ENCODE results near the gene RAB31.

DNA sequence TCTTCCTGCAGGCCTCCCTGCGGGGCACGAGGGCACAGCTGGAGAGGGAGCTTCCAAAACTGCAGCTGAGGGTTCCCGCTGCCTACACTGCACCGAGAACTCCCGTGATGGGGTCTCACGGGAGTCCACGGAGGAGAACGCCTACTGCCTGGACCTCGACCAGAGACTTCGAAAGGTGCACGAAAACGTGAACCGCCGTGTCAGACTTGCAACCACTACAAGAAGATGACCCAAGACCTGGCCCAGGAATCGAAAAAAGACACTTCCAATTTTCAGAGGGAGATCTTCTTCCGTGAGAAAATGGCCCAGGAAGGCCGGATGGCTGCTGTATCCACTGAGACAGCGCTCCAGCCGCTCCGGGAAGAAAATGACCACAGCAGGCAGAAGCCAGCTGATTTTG lies 124.8 kb downstream of the RAB31 start:
- TF ChIP-seq, protein P1, sequence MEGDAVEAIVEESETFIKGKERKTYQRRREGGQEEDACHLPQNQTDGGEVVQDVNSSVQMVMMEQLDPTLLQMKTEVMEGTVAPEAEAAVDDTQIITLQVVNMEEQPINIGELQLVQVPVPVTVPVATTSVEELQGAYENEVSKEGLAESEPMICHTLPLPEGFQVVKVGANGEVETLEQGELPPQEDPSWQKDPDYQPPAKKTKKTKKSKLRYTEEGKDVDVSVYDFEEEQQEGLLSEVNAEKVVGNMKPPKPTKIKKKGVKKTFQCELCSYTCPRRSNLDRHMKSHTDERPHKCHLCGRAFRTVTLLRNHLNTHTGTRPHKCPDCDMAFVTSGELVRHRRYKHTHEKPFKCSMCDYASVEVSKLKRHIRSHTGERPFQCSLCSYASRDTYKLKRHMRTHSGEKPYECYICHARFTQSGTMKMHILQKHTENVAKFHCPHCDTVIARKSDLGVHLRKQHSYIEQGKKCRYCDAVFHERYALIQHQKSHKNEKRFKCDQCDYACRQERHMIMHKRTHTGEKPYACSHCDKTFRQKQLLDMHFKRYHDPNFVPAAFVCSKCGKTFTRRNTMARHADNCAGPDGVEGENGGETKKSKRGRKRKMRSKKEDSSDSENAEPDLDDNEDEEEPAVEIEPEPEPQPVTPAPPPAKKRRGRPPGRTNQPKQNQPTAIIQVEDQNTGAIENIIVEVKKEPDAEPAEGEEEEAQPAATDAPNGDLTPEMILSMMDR (IDR thresholded peaks at IDR 0.05; ENCODE audit: poor library complexity, severe bottlenecking), result no peak
- TF ChIP-seq POLR2AphosphoS5 (IDR thresholded peaks at IDR 0.05), result no peak
- no peak for TF ChIP-seq EP300 (conservative IDR thresholded peaks at IDR 0.05; ENCODE audit: poor library complexity, severe bottlenecking)
- no peak for TF ChIP-seq TAF1 (IDR thresholded peaks at IDR 0.05; ENCODE audit: low read depth)
- no peak for TF ChIP-seq EZH2 (IDR thresholded peaks at IDR 0.05; ENCODE audit: borderline replicate concordance, insufficient read depth, low read length, poor library complexity, severe bottlenecking)
- no peak for TF ChIP-seq RAD21 (conservative IDR thresholded peaks at IDR 0.05)

Measured in neural cell (in vitro differentiated cells).